GM12891 (cell line): Measurements from ENCODE around the gene KCNAB2.

Source experiments
- PAX5 ChIP-seq: IDR thresholded peaks from 2 replicates; pipeline ENCODE4 v1.6.1; 2011; ENCODE audit warnings: low read length, moderate library complexity, mild to moderate bottlenecking; ENCODE audit not compliant: insufficient read depth, severe bottlenecking
- POLR2A ChIP-seq: IDR thresholded peaks from 2 replicates; pipeline ENCODE4 v1.6.1; 2011; ENCODE audit warnings: low read depth, low read length, control low read depth
- POLR2AphosphoS5 ChIP-seq: IDR thresholded peaks from 2 replicates; pipeline ENCODE4 v1.6.1; 2011; ENCODE audit warnings: low read depth, low read length, control low read depth
- POU2F2 ChIP-seq: IDR thresholded peaks from 2 replicates; pipeline ENCODE4 v1.6.1; 2011; ENCODE audit warnings: low read depth, mild to moderate bottlenecking, control low read depth, low read length, moderate library complexity
- SPI1 ChIP-seq: IDR thresholded peaks from 2 replicates; pipeline ENCODE4 v1.6.1; 2011; ENCODE audit warnings: low read depth, low read length, control low read depth
- TAF1 ChIP-seq: IDR thresholded peaks from 2 replicates; pipeline ENCODE4 v1.6.1; 2011; ENCODE audit warnings: low read depth, low read length, control low read depth

DNA sequence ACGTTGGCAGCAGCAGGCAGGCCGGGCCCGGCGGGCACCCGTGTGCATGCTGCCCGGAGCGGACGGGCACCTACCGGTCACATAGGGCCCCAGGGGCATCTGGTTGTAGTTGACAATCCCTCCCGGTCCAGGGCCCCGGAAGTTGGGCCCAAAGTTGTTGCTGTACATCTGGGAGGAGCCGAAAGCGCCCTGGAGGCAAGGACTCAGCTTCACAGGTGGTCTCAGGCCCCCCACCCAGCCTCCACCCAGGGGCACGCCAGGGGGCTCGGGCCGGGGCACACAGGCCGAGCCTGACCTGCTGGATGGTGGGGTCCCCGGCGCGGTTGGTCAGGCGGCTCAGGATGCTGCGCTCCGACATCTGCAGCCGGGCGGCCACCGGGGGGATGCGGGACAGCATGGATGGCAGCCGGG, 60.6 kb downstream of the KCNAB2 start:
- TF ChIP-seq POLR2A (no peak), TAF1 (no peak), POLR2AphosphoS5 (no peak), POU2F2 (no peak), SPI1 (no peak), PAX5 (no peak)
